HG03442 (cell line): ENCODE measurements around the gene EFNB3.

Experiments
- ATAC-seq: cut with Tn5 transposase; IDR thresholded peaks from one replicate; pipeline ENCODE4 v1.9.1; 2021; ENCODE audit warnings: mild to moderate bottlenecking, moderate library complexity; ENCODE audit not compliant: unreplicated experiment

Gene EFNB3

GRCh38 chr17:7756968-7757367, 52.0 kb downstream of the EFNB3 start:
- no peak for ATAC-seq
